Ishikawa (cell line): ENCODE results near the gene KAT6B.

ENCODE experiments used
- CEBPB ChIP-seq: IDR thresholded peaks from 2 replicates; pipeline ENCODE4 v1.6.1; 2012
- CREB1 ChIP-seq: IDR thresholded peaks from 2 replicates; pipeline ENCODE4 v1.6.1; 2012; ENCODE audit warnings: low read depth
- EGR1 ChIP-seq: IDR thresholded peaks from 2 replicates; pipeline ENCODE4 v1.6.1; 2012
- EP300 ChIP-seq: IDR thresholded peaks from 2 replicates; pipeline ENCODE4 v1.6.1; 2012; ENCODE audit warnings: borderline replicate concordance
- FOXM1 ChIP-seq: IDR thresholded peaks from 2 replicates; pipeline ENCODE4 v1.6.1; 2012; ENCODE audit warnings: low read depth, borderline replicate concordance
- NFIC ChIP-seq: IDR thresholded peaks from 2 replicates; pipeline ENCODE4 v1.6.1; 2012
- RAD21 ChIP-seq: IDR thresholded peaks from 2 replicates; pipeline ENCODE4 v1.6.1; 2012; ENCODE audit warnings: low read depth
- REST ChIP-seq: IDR thresholded peaks from 2 replicates; pipeline ENCODE4 v1.6.1; 2012; ENCODE audit warnings: low read depth, mild to moderate bottlenecking
- TAF1 ChIP-seq: IDR thresholded peaks from 2 replicates; pipeline ENCODE4 v1.6.1; 2012; ENCODE audit warnings: low read depth, mild to moderate bottlenecking
- TCF12 ChIP-seq: IDR thresholded peaks from 2 replicates; pipeline ENCODE4 v1.6.1; 2012; ENCODE audit warnings: low read depth
- TEAD4 ChIP-seq: IDR thresholded peaks from 2 replicates; pipeline ENCODE4 v1.6.1; 2012
- USF1 ChIP-seq: IDR thresholded peaks from 2 replicates; pipeline ENCODE4 v1.6.1; 2012
- YY1 ChIP-seq: IDR thresholded peaks from 2 replicates; pipeline ENCODE4 v1.6.1; 2012; ENCODE audit warnings: low read depth
- ZBTB7A ChIP-seq: IDR thresholded peaks from 2 replicates; pipeline ENCODE4 v1.6.1; 2012; ENCODE audit warnings: low read depth
- TF ChIP-seq, protein P1 (sequence below): IDR thresholded peaks from 2 replicates; pipeline ENCODE4 v1.6.1; 2012

Gene KAT6B

DNA sequence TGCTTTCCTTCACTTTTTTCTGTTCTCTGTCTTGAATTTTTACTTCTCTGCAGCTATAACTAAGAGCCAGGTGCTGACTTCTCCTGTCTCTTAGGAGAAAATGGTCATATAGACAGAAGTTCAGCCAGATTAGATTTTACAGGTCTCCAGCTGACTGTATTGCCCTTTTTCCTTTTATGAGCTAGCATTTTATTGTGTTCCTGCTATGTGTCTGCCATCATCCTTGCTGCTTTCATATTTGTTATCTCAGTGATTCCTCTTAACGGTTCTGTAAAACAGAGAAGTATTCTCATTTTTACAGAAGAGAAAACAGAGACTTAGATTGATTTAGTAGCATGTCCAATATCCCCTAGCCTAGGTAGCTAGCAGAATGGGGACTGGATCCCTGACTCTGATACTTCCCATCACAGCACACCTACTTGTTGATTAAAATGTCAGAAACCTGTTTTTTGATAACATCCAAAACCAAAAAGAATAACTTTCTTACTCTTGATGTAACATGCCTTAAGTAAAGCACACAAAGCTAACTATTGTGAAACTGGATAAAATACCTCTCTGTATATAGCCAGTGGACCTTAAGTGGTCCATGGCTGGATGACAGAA, 5.2 kb downstream of the KAT6B start:
- TF ChIP-seq ZBTB7A (no peak), TCF12 (no peak), CEBPB (no peak), USF1 (no peak), REST (no peak), EGR1 (no peak), EP300 (no peak), FOXM1 (no peak), CREB1 (no peak), YY1 (no peak), TEAD4 (no peak), TAF1 (no peak), NFIC (no peak), RAD21 (no peak)
- TF ChIP-seq, protein P1, sequence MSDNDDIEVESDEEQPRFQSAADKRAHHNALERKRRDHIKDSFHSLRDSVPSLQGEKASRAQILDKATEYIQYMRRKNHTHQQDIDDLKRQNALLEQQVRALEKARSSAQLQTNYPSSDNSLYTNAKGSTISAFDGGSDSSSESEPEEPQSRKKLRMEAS: no peak

- no peak for TF ChIP-seq FOXM1
- no peak for TF ChIP-seq TCF12
- no peak for TF ChIP-seq EP300
- TF ChIP-seq NFIC: no peak
- TF ChIP-seq TEAD4: no peak
- no peak for TF ChIP-seq ZBTB7A
Measured at GRCh38 chr10:74835963-74836362, 9.6 kb downstream of the KAT6B start.

DNA sequence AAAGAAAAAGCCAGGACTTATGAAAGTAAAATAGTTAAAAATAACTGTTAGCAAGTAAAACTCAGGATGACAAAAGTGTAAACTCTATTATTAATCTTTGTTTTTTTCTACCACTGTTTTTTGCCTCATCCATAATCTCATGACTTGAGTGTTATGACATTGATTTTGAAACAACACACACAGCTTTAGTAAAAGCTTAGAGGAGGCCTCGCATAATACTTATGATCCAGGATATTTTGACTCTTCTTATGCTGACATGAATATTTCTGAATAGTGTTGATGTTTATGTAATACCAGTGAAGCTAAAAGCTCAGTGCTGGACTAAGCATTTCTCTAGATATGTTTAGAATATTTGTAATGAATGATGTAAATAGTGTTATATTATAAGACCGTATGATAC, 10.5 kb downstream of the KAT6B start:
- TF ChIP-seq, protein P1: no peak
- TF ChIP-seq USF1: no peak
- no peak for TF ChIP-seq TEAD4

- TF ChIP-seq REST (no peak), EGR1 (no peak), FOXM1 (no peak)
Measured at GRCh38 chr10:74837743-74838142, 11.3 kb downstream of the KAT6B start.

- TF ChIP-seq USF1: no peak
Measured at GRCh38 chr10:74839708-74840107, 13.3 kb downstream of the KAT6B start.

DNA sequence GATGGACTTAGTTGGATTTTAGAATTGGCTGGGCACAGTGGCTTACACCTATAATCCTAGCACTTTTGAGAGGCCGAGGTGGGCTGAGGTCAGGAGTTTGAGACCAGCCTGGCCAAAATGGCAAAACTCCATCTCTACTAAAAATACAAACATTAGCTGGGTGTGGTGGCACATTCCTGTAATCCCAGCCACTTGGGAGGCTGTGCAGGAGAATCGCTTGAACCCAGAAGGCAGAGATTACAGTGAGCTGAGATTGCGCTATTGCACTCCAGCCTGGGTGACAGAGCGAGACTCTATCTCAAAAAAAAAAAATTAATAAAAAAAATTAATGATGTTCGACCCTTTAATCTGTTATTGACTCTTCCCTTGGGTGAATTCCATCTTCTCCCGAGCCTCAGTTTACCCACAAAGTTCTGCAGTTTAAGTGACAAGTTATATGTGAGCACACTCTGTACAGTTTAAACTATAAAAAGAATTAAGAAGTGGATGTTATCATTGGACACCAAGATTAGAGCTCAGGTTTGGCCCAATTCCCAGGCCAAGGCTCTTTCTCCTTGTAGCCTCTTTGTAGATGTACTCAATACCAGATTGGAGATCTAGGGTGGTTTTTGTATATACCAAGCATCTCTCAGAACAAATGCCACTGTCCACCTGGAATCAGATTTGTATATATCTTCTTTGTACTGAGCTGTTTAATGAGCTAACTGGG, 15.0 kb downstream of the KAT6B start:
- TF ChIP-seq NFIC: no peak
- TF ChIP-seq ZBTB7A: no peak
- TF ChIP-seq EP300: no peak
- TF ChIP-seq TCF12: no peak
- no peak for TF ChIP-seq CREB1
- no peak for TF ChIP-seq USF1
- TF ChIP-seq CEBPB: no peak
- TF ChIP-seq TAF1: no peak
- no peak for TF ChIP-seq EGR1
- TF ChIP-seq, protein P1: no peak
- no peak for TF ChIP-seq REST
- TF ChIP-seq FOXM1: no peak
- no peak for TF ChIP-seq RAD21
- no peak for TF ChIP-seq TEAD4
- TF ChIP-seq YY1: no peak
